H4 (cell line): ENCODE measurements around the gene ITIH3. TPM values are rescaled to one million over a fixed set of nuclear protein-coding genes. Genes with fewer than 3 reads are reported as not detected.

Experiments
- DNase-seq: peaks from one replicate; pipeline ENCODE4 v3.0.0-alpha.2; 2015; ENCODE audit warnings: low spot score
- total RNA-seq: library from RNA; depleted of rRNA; stranded (reverse); fragments of >200 nt; shearing (Covaris generic); gene quantifications from 2 replicates; pipeline ENCODE4 v1.2.3, GENCODE V29; 2014

Gene ITIH3
- total RNA-seq, 1 experiment from 2014 or later: not detected

GRCh38 chr3:52793702-52794611, 639 bp upstream of the ITIH3 start:
- DNase-seq: no peak

- DNase-seq: no peak
Measured at GRCh38 chr3:52795298-52795900, 803 bp downstream of the ITIH3 start.

GRCh38 chr3:52796411-52796810, 1.8 kb downstream of the ITIH3 start:
- DNase-seq: no peak

GRCh38 chr3:52798376-52798977, 3.9 kb downstream of the ITIH3 start:
- DNase-seq: no peak

- peak; percentile 17 for DNase-seq
Measured at GRCh38 chr3:52798978-52799476, 4.4 kb downstream of the ITIH3 start.

GRCh38 chr3:52800079-52800478, 5.5 kb downstream of the ITIH3 start:
- DNase-seq: no peak

- no peak for DNase-seq
Measured at GRCh38 chr3:52801839-52802238, 7.2 kb downstream of the ITIH3 start.

GRCh38 chr3:52805270-52806039, 10.9 kb downstream of the ITIH3 start:
- no peak for DNase-seq

- no peak for DNase-seq
Measured at GRCh38 chr3:52809149-52809548, 14.6 kb downstream of the ITIH3 start.

- no peak for DNase-seq
Measured at GRCh38 chr3:52809662-52810377, 15.2 kb downstream of the ITIH3 start.

GRCh38 chr3:52810923-52811322, 16.3 kb downstream of the ITIH3 start:
- no peak for DNase-seq

GRCh38 chr3:52811452-52812011, 16.9 kb downstream of the ITIH3 start:
- no peak for DNase-seq

GRCh38 chr3:52813810-52814209, 19.2 kb downstream of the ITIH3 start:
- no peak for DNase-seq

GRCh38 chr3:52816199-52816598, 21.6 kb downstream of the ITIH3 start:
- DNase-seq: no peak

GRCh38 chr3:52816654-52817053, 22.1 kb downstream of the ITIH3 start:
- no peak for DNase-seq

- no peak for DNase-seq
Measured at GRCh38 chr3:52817221-52817620, 22.6 kb downstream of the ITIH3 start.

- no peak for DNase-seq
Measured at GRCh38 chr3:52817860-52818259, 23.3 kb downstream of the ITIH3 start.

GRCh38 chr3:52819936-52820335, 25.3 kb downstream of the ITIH3 start:
- no peak for DNase-seq

- DNase-seq: no peak
Measured at GRCh38 chr3:52820736-52821135, 26.1 kb downstream of the ITIH3 start.

GRCh38 chr3:52822363-52822762, 27.8 kb downstream of the ITIH3 start:
- DNase-seq: no peak

GRCh38 chr3:52824037-52824436, 29.4 kb downstream of the ITIH3 start:
- DNase-seq: no peak
